ENCODE measurements around the gene PHLPP1. TPM values are rescaled to one million over a fixed set of nuclear protein-coding genes. Genes with fewer than 3 reads are reported as not detected.

Gene PHLPP1
- total RNA-seq, 2 experiments from 2014 or later: 9.0 to 12.4 TPM

GRCh38 chr18:62717169-62717924, 2.0 kb downstream of the PHLPP1 start:
- no TSS peak for BruUV-seq (replicated peaks)
- Histone ChIP-seq H4K20me1 (ENCODE audit: insufficient read depth, low read length) (peaks cover 10% of the 10 kb centered on the region), H3K9me3 (ENCODE audit: low read length) (no peaks in the 10 kb centered on the region), H3K4me3 (ENCODE audit: low read depth, low read length, poor library complexity, severe bottlenecking) (peak overlapping the region; percentile 71), H3K9me2 (ENCODE audit: insufficient read depth, low read length) (no peaks in the 10 kb centered on the region), H2AFZ (ENCODE audit: low read length) (no peak overlapping the region; the same call in 1 of the 2 replicates), H3K27ac (ENCODE audit: low read depth, low read length, poor library complexity, severe bottlenecking) (peak overlapping the region; percentile 23), H3K4me1 (ENCODE audit: insufficient read depth, low read length, poor library complexity, severe bottlenecking) (peaks cover 15% of the 10 kb centered on the region), H3K79me2 (ENCODE audit: insufficient read depth, low read depth, low read length) (peaks cover 45% of the 10 kb centered on the region), H3K36me3 (ENCODE audit: insufficient read depth, low read length) (no peaks in the 10 kb centered on the region), H3K4me2 (ENCODE audit: low read length) (peak overlapping the region; percentile 92)
- intact Hi-C loops (cut with micrococcal nuclease; ENCODE audit: unreplicated experiment): loop anchor here (5.0 kb wide), 2 partner anchors 190 to 705 kb away; partner anchors contain the start of gene VPS4B
- ChIA-PET POLR2A (interaction anchor here (1.9 kb wide), 1 partner anchor 11 kb away, joined by 7 read pairs; no protein-coding TSS in a partner anchor), CTCF (ENCODE audit: unreplicated experiment) (no interaction called here)
- peak; percentile 39 for DNase-seq (ENCODE audit: low spot score)
- TF ChIP-seq CTCF (conservative IDR thresholded peaks at IDR 0.05; ENCODE audit: low read length) (no peak), EZH2phosphoT487 (IDR thresholded peaks at IDR 0.05; ENCODE audit: borderline replicate concordance, low read depth, low read length) (no peak)

- ChIA-PET POLR2A (interaction anchor here (1.9 kb wide), 1 partner anchor 10 kb away, joined by 7 read pairs; no protein-coding TSS in a partner anchor), CTCF (ENCODE audit: unreplicated experiment) (no interaction called here)
- H3K9me3 ChIP-seq (ENCODE audit: low read length): no peaks in the 10 kb centered on the region
- H3K9me2 ChIP-seq (ENCODE audit: insufficient read depth, low read length): no peaks in the 10 kb centered on the region
- H3K4me1 ChIP-seq (ENCODE audit: insufficient read depth, low read length, poor library complexity, severe bottlenecking): peaks cover 15% of the 10 kb centered on the region
- H3K36me3 ChIP-seq (ENCODE audit: insufficient read depth, low read length): no peaks in the 10 kb centered on the region
- no peak for DNase-seq (ENCODE audit: low spot score)
- no peak overlapping the region for H3K27ac ChIP-seq (ENCODE audit: low read depth, low read length, poor library complexity, severe bottlenecking)
- intact Hi-C loops (cut with micrococcal nuclease; ENCODE audit: unreplicated experiment): loop anchor here (5.0 kb wide), 2 partner anchors 191 to 704 kb away; partner anchors contain the start of gene VPS4B
- H3K79me2 ChIP-seq (ENCODE audit: insufficient read depth, low read depth, low read length): peaks cover 45% of the 10 kb centered on the region
- H3K4me2 ChIP-seq (ENCODE audit: low read length): peak overlapping the region; percentile 92
- peaks cover 10% of the 10 kb centered on the region for H4K20me1 ChIP-seq (ENCODE audit: insufficient read depth, low read length)
- BruUV-seq (replicated peaks): TSS peak; percentile 43
- TF ChIP-seq CTCF (conservative IDR thresholded peaks at IDR 0.05; ENCODE audit: low read length): no peak
- no peak for TF ChIP-seq EZH2phosphoT487 (IDR thresholded peaks at IDR 0.05; ENCODE audit: borderline replicate concordance, low read depth, low read length)
- peak overlapping the region; percentile 71 for H3K4me3 ChIP-seq (ENCODE audit: low read depth, low read length, poor library complexity, severe bottlenecking)
- no peak overlapping the region for H2AFZ ChIP-seq (ENCODE audit: low read length)
Measured at GRCh38 chr18:62717925-62718800, 2.8 kb downstream of the PHLPP1 start.

All from OCI-LY7 (cell line).